ENCODE results near the gene COQ10A. TPM values are rescaled to one million over a fixed set of nuclear protein-coding genes. Genes with fewer than 3 reads are reported as not detected.

COQ10A gene
- total RNA-seq, 2 experiments from 2014 or later = 19.6 to 19.7 TPM

GRCh38 chr12:56300644-56301464, 34.1 kb downstream of the COQ10A start:
- peak overlapping the region; percentile 91 for H3K27ac Mint-ChIP-seq

GRCh38 chr12:56304276-56304675, 37.5 kb downstream of the COQ10A start:
- Mint-ChIP-seq H3K4me3 (no peak overlapping the region), H3K9me3 (ENCODE audit: insufficient read depth) (no peaks in the 10 kb centered on the region), H3K36me3 (ENCODE audit: low read depth) (peaks cover 25% of the 10 kb centered on the region), H3K27ac (no peak overlapping the region), H3K27me3 (ENCODE audit: low read depth) (no peaks in the 10 kb centered on the region), H3K4me1 (ENCODE audit: low read depth) (peaks cover 22% of the 10 kb centered on the region)
- POLR2A ChIA-PET = no interaction called here
- CTCF ChIA-PET = interaction anchor here (0.9 to 2.2 kb wide), 2 partner anchors 10 to 115 kb away, joined by 4 to 5 read pairs; partner anchors contain the start of gene SMARCC2
- no peak for ATAC-seq
- no peak for DNase-seq

More at GRCh38 chr12:56300644-56301464, 34.1 kb downstream of the COQ10A start:
- CTCF ChIA-PET = interaction anchor here (0.7 to 1.7 kb wide), 4 partner anchors 8 to 182 kb away, joined by 3 to 4 read pairs (median 3); partner anchors contain the start of gene ZC3H10
- Mint-ChIP-seq H3K36me3 (ENCODE audit: low read depth) (peaks cover 45% of the 10 kb centered on the region), H3K4me3 (peak overlapping the region; percentile 97), H3K27me3 (ENCODE audit: low read depth) (no peaks in the 10 kb centered on the region), H3K4me1 (ENCODE audit: low read depth) (peaks cover 52% of the 10 kb centered on the region), H3K9me3 (ENCODE audit: insufficient read depth) (no peaks in the 10 kb centered on the region)
- no peak for ATAC-seq
- DNase-seq = no peak
- POLR2A ChIA-PET = interaction anchor here (0.7 to 1.1 kb wide), 3 partner anchors 17 to 142 kb away, joined by 3 read pairs; partner anchors contain the start of gene MYL6

GRCh38 chr12:56304872-56305590, 38.3 kb downstream of the COQ10A start:
- peaks cover 22% of the 10 kb centered on the region for H3K4me1 Mint-ChIP-seq (ENCODE audit: low read depth)
- DNase-seq = no peak
- ATAC-seq = no peak
- POLR2A ChIA-PET = no interaction called here
- H3K27ac Mint-ChIP-seq = no peak overlapping the region
- H3K36me3 Mint-ChIP-seq (ENCODE audit: low read depth) = peaks cover 27% of the 10 kb centered on the region
- no peaks in the 10 kb centered on the region for H3K27me3 Mint-ChIP-seq (ENCODE audit: low read depth)
- CTCF ChIA-PET = interaction anchor here (0.9 to 2.2 kb wide), 2 partner anchors 10 to 116 kb away, joined by 4 to 5 read pairs; partner anchors contain the start of gene SMARCC2
- no peaks in the 10 kb centered on the region for H3K9me3 Mint-ChIP-seq (ENCODE audit: insufficient read depth)
- H3K4me3 Mint-ChIP-seq = no peak overlapping the region

- Mint-ChIP-seq H3K27me3 (ENCODE audit: low read depth) (no peaks in the 10 kb centered on the region), H3K36me3 (ENCODE audit: low read depth) (peaks cover 32% of the 10 kb centered on the region), H3K4me3 (no peak overlapping the region), H3K4me1 (ENCODE audit: low read depth) (peaks cover under 1% of the 10 kb centered on the region), H3K9me3 (ENCODE audit: insufficient read depth) (no peaks in the 10 kb centered on the region), H3K27ac (no peak overlapping the region)
- DNase-seq (no peak), ATAC-seq (no peak)
- POLR2A ChIA-PET = interaction anchor here (0.8 to 1.0 kb wide), 2 partner anchors 8 to 196 kb away, joined by 3 to 4 read pairs; partner anchors contain the start of gene CNPY2
- CTCF ChIA-PET = interaction anchor here (0.9 to 1.6 kb wide), 4 partner anchors 16 to 188 kb away, joined by 3 to 4 read pairs (median 3); partner anchors contain the start of gene SMARCC2
These were observed 40.7 kb downstream of the COQ10A start for GRCh38 chr12:56307221-56307965.

GRCh38 chr12:56308714-56309113, 42.0 kb downstream of the COQ10A start:
- Mint-ChIP-seq H3K27me3 (ENCODE audit: low read depth) (no peaks in the 10 kb centered on the region), H3K9me3 (ENCODE audit: insufficient read depth) (no peaks in the 10 kb centered on the region)
- POLR2A ChIA-PET = interaction anchor here (0.6 kb wide), 1 partner anchor 33 kb away, joined by 3 read pairs; no protein-coding TSS in a partner anchor

GRCh38 chr12:56311003-56311402, 44.3 kb downstream of the COQ10A start:
- H3K9me3 Mint-ChIP-seq (ENCODE audit: insufficient read depth) = no peaks in the 10 kb centered on the region
- H3K27me3 Mint-ChIP-seq (ENCODE audit: low read depth) = no peaks in the 10 kb centered on the region
- ChIA-PET CTCF (interaction anchor here (1.0 to 1.4 kb wide), 6 partner anchors 37 to 153 kb away, joined by 3 to 4 read pairs (median 4); partner anchors contain the start of genes ANKRD52 and STAT2), POLR2A (interaction anchor here (0.7 to 1.5 kb wide), 2 partner anchors 28 to 48 kb away, joined by 3 to 5 read pairs; partner anchors contain the start of gene IL23A)
- H3K4me3 Mint-ChIP-seq = no peak overlapping the region
- H3K4me1 Mint-ChIP-seq (ENCODE audit: low read depth) = peaks cover 13% of the 10 kb centered on the region
- peaks cover 36% of the 10 kb centered on the region for H3K36me3 Mint-ChIP-seq (ENCODE audit: low read depth)
- DNase-seq (no peak), ATAC-seq (no peak)
- H3K27ac Mint-ChIP-seq = no peak overlapping the region

More at GRCh38 chr12:56308714-56309113, 42.0 kb downstream of the COQ10A start:
- H3K36me3 Mint-ChIP-seq (ENCODE audit: low read depth) = peaks cover 32% of the 10 kb centered on the region
- ATAC-seq (no peak), DNase-seq (no peak)
- H3K4me3 Mint-ChIP-seq = no peak overlapping the region
- CTCF ChIA-PET = interaction anchor here (0.6 to 1.4 kb wide), 4 partner anchors 8 to 155 kb away, joined by 3 to 4 read pairs (median 4); partner anchors contain the start of gene SMARCC2
- no peak overlapping the region for H3K27ac Mint-ChIP-seq
- H3K4me1 Mint-ChIP-seq (ENCODE audit: low read depth) = no peaks in the 10 kb centered on the region

- ChIA-PET CTCF (interaction anchor here (0.7 to 3.9 kb wide), 16 partner anchors 10 to 197 kb away, joined by 3 to 18 read pairs (median 5); partner anchors contain the start of genes ANKRD52, COQ10A, IL23A and PAN2), POLR2A (interaction anchor here (0.6 to 2.5 kb wide), 14 partner anchors 8 to 149 kb away, joined by 3 to 30 read pairs (median 4); partner anchors contain the start of genes ANKRD52, COQ10A, IL23A and PAN2)
- Mint-ChIP-seq H3K36me3 (ENCODE audit: low read depth) (peaks cover 34% of the 10 kb centered on the region), H3K27ac (peak overlapping the region; percentile 98), H3K9me3 (ENCODE audit: insufficient read depth) (no peaks in the 10 kb centered on the region), H3K4me3 (peak overlapping the region; percentile 99), H3K27me3 (ENCODE audit: low read depth) (no peaks in the 10 kb centered on the region), H3K4me1 (ENCODE audit: low read depth) (peaks cover 16% of the 10 kb centered on the region)
- ATAC-seq = no peak
- no peak for DNase-seq
These were observed 48.5 kb downstream of the COQ10A start for GRCh38 chr12:56315249-56315621.

GRCh38 chr12:56315622-56316473, 49.1 kb downstream of the COQ10A start, which contains the start of gene CNPY2:
Gene CNPY2, minus strand, starts transcription at chr12:56315988. Its CDS starts 771 bp downstream, at chr12:56315217.
- ATAC-seq (peak; percentile 96), DNase-seq (peak; percentile 98)
- H3K9me3 Mint-ChIP-seq (ENCODE audit: insufficient read depth) = no peaks in the 10 kb centered on the region
- POLR2A ChIA-PET = interaction anchor here (0.6 to 2.5 kb wide), 17 partner anchors 9 to 148 kb away, joined by 3 to 30 read pairs (median 4); partner anchors contain the start of genes ANKRD52, COQ10A, IL23A and PAN2
- peak within 1 kb of the TSS; percentile 98 for H3K27ac Mint-ChIP-seq
- peaks cover 29% of the 10 kb centered on the region for H3K36me3 Mint-ChIP-seq (ENCODE audit: low read depth)
- peak within 1 kb of the TSS; percentile 99 for H3K4me3 Mint-ChIP-seq
- no peaks in the 10 kb centered on the region for H3K27me3 Mint-ChIP-seq (ENCODE audit: low read depth)
- peaks cover 16% of the 10 kb centered on the region for H3K4me1 Mint-ChIP-seq (ENCODE audit: low read depth)
- CTCF ChIA-PET = interaction anchor here (0.7 to 3.9 kb wide), 19 partner anchors 9 to 197 kb away, joined by 3 to 18 read pairs (median 5); partner anchors contain the start of genes ANKRD52, COQ10A, IL23A and PAN2

GRCh38 chr12:56317675-56318074, 50.9 kb downstream of the COQ10A start:
- POLR2A ChIA-PET = interaction anchor here (0.5 to 1.8 kb wide), 3 partner anchors 14 to 260 kb away, joined by 3 to 9 read pairs (median 4); partner anchors contain the start of gene PAN2

More at GRCh38 chr12:56317675-56318074, 50.9 kb downstream of the COQ10A start:
- Mint-ChIP-seq H3K9me3 (ENCODE audit: insufficient read depth) (no peaks in the 10 kb centered on the region), H3K27me3 (ENCODE audit: low read depth) (no peaks in the 10 kb centered on the region), H3K27ac (no peak overlapping the region), H3K36me3 (ENCODE audit: low read depth) (peaks cover 23% of the 10 kb centered on the region), H3K4me3 (no peak overlapping the region), H3K4me1 (ENCODE audit: low read depth) (peaks cover 16% of the 10 kb centered on the region)
- CTCF ChIA-PET = interaction anchor here (1.7 to 3.9 kb wide), 4 partner anchors 21 to 147 kb away, joined by 7 to 18 read pairs (median 13); partner anchors contain the start of genes IL23A and STAT2
- ATAC-seq (no peak), DNase-seq (no peak)

All from activated CD8-positive, alpha-beta T cell treated with anti-CD3 and anti-CD28 coated beads, Interleukin-2, amount 10 ng/mL, durations not matched to agents 7 days and 5 days (primary cell).